NK-92 treated with Interleukin-12 subunit alpha and Interleukin-12 subunit beta, amount 100 ng/mL, for 24 hours (cell line): ENCODE data around the gene ITIH6.

ENCODE experiments used
- DNase-seq: peaks from one replicate; lab custom pipeline; 2025; lab: John Stamatoyannopoulos, UW

The ITIH6 gene

GRCh38 chrX:54711735-54712134, 86.3 kb downstream of the ITIH6 start:
- no peak for DNase-seq

- DNase-seq: no peak
Observed at GRCh38 chrX:54710920-54711319, 87.1 kb downstream of the ITIH6 start.

GRCh38 chrX:54708404-54708803, 89.7 kb downstream of the ITIH6 start:
- DNase-seq: no peak
